Thyroid gland (tissue), 4 donors: ENCODE data around the gene MYOD1.

Experiments
- CTCF ChIP-seq, 6 experiments: fragments of 200-600 bp in 3 of 6; fragments of 450-650 bp in 3 of 6; sonication (generic) in 3 of 6; IDR thresholded peaks; one replicate each; pipeline ENCODE4 v1.5.1; 2016 to 2019; ENCODE audit warnings: antibody characterized with exemption in 6 of 6, mild to moderate bottlenecking in 2 of 6, inconsistent platforms in 1 of 6, moderate library complexity in 1 of 6
- POLR2A ChIP-seq, 2 donors: fragments of 450-650 bp; IDR thresholded peaks; one replicate each; pipeline ENCODE4 v1.6.1; 2017; ENCODE audit warnings: antibody characterized with exemption in 2 of 2, mild to moderate bottlenecking in 2 of 2, moderate library complexity in 1 of 2

DNA sequence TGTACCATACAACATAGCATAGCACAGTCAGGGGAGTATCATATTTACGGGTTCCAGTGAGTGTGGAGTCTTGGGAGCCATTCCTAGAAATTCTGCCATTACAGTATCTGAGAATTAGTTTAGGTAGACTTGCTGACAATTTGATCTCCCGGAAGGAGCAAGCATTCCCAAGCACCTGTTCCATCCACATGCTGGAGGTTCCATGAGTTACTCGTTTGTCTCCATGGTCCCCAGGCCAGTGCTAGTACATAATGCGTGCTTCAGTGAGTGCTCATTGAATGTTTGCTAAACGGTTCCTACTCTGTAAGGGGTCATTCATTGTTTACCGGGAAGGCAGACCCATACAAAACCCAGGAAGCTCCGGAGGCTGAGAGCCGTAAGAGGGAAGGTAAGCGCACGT lies 27.4 kb upstream of the MYOD1 start:
- TF ChIP-seq CTCF (IDR thresholded peaks at IDR 0.05) = no peak
- no peak for TF ChIP-seq POLR2A (IDR thresholded peaks at IDR 0.05)
